AG04450 (cell line): ENCODE measurements around the gene SEC23IP. TPM values are rescaled to one million over a fixed set of nuclear protein-coding genes. Genes with fewer than 3 reads are reported as not detected.

Source experiments
- CTCF ChIA-PET: fragments of 300-600, 350-600 bp; formaldehyde crosslinking; extraction: SDS; loops from one replicate; lab custom pipeline; 2022; ENCODE audit warnings: antibody characterized with exemption, inconsistent platforms; lab: Charles Lee
- POLR2A ChIA-PET: fragments of 350-600 bp; formaldehyde crosslinking; extraction: SDS; loops from one replicate; lab custom pipeline; 2021; ENCODE audit warnings: antibody characterized with exemption, inconsistent platforms; lab: Yijun Ruan, JAX
- DNase-seq: peaks from one replicate; pipeline ENCODE4 v3.0.0-alpha.2; 2011; ENCODE audit warnings: low read depth, low spot score
- H3K27ac ChIP-seq: one replicate; pipeline ENCODE4 v1.5.1; 2012; ENCODE audit warnings: low read depth, low read length, control low read depth
- H3K27me3 ChIP-seq: one replicate; pipeline ENCODE4 v1.6.0; 2012; ENCODE audit warnings: low read length; ENCODE audit not compliant: control insufficient read depth, insufficient read depth
- H3K4me3 ChIP-seq: 2 replicates; pipeline ENCODE4 v1.5.1; 2011; ENCODE audit warnings: mild to moderate bottlenecking, low read depth, low read length, control low read depth
- H3K9me3 ChIP-seq: 2 replicates; pipeline ENCODE4 v1.5.1; 2012; ENCODE audit warnings: low read length; ENCODE audit not compliant: control insufficient read depth, insufficient read depth
- CTCF ChIP-seq: IDR thresholded peaks from 2 replicates; pipeline ENCODE4 v1.5.1; 2011; ENCODE audit warnings: low read depth, low read length, control low read depth, inconsistent platforms
- polyA plus RNA-seq: library from polyadenylated mRNA; depleted of rRNA; stranded (reverse); fragments of >200 nt; gene quantifications from 2 replicates; pipeline ENCODE4 v1.2.3, GENCODE V29; 2011

The SEC23IP gene
- polyA plus RNA-seq, 1 experiment: 62.8 TPM

- Histone ChIP-seq H3K4me3 (no peak overlapping the region), H3K27ac (no peak overlapping the region), H3K9me3 (no peaks in the 10 kb centered on the region), H3K27me3 (no peaks in the 10 kb centered on the region)
- ChIA-PET CTCF (no interaction called here), POLR2A (no interaction called here)
- no peak for TF ChIP-seq CTCF
- DNase-seq: no peak
These were observed 64.9 kb downstream of the SEC23IP start for GRCh38 chr10:119957451-119957850.

GRCh38 chr10:119962837-119963236 is 70.3 kb downstream of the SEC23IP start:
- H3K27ac ChIP-seq: no peak overlapping the region
- no peaks in the 10 kb centered on the region for H3K27me3 ChIP-seq
- POLR2A ChIA-PET: no interaction called here
- DNase-seq: no peak
- H3K9me3 ChIP-seq: no peaks in the 10 kb centered on the region
- H3K4me3 ChIP-seq: no peak overlapping the region
- no peak for TF ChIP-seq CTCF
- CTCF ChIA-PET: no interaction called here

GRCh38 chr10:119967066-119967465 is 74.5 kb downstream of the SEC23IP start:
- ChIA-PET POLR2A (no interaction called here), CTCF (no interaction called here)
- DNase-seq: no peak

GRCh38 chr10:119969609-119970008 is 77.1 kb downstream of the SEC23IP start:
- no peak for TF ChIP-seq CTCF
- H3K27me3 ChIP-seq: no peaks in the 10 kb centered on the region
- H3K4me3 ChIP-seq: no peak overlapping the region
- H3K27ac ChIP-seq: no peak overlapping the region
- H3K9me3 ChIP-seq: no peaks in the 10 kb centered on the region
- no peak for DNase-seq
- CTCF ChIA-PET: no interaction called here
- POLR2A ChIA-PET: no interaction called here

More at GRCh38 chr10:119967066-119967465, 74.5 kb downstream of the SEC23IP start:
- H3K9me3 ChIP-seq: no peaks in the 10 kb centered on the region
- no peak overlapping the region for H3K4me3 ChIP-seq
- no peak for TF ChIP-seq CTCF
- no peaks in the 10 kb centered on the region for H3K27me3 ChIP-seq
- no peak overlapping the region for H3K27ac ChIP-seq

GRCh38 chr10:119970107-119970506 is 77.6 kb downstream of the SEC23IP start:
- CTCF ChIA-PET: no interaction called here
- no peak for TF ChIP-seq CTCF
- Histone ChIP-seq H3K4me3 (no peak overlapping the region), H3K27ac (no peak overlapping the region), H3K9me3 (no peaks in the 10 kb centered on the region), H3K27me3 (no peaks in the 10 kb centered on the region)
- POLR2A ChIA-PET: no interaction called here
- DNase-seq: no peak
